ENCODE results near the gene FAM184B.

Gene FAM184B

DNA sequence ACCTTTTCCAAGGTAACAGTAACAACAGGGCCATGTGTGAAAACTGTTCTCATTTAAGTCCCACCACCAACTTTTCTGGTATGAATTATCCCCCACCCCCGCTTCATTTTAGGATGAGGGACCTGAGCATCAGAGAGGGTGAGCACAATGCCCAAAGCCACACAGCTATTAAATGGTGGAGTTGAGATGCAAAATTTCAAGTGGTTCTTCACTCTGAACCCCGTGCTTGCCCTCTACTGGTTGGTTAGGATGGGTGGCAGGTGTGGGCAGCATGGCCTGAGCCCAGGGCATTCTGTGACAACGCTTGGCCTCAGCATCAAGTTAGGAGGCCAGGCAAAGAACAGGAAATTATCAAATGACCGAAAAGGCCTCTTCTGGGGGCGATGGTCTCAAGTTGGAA, 133.5 kb downstream of the FAM184B start:
- POLR2A ChIA-PET, result no interaction called here
- CTCF ChIA-PET, result interaction anchor here (1.5 kb wide), 1 partner anchor 12 kb away, joined by 3 read pairs; no protein-coding TSS in a partner anchor

DNA sequence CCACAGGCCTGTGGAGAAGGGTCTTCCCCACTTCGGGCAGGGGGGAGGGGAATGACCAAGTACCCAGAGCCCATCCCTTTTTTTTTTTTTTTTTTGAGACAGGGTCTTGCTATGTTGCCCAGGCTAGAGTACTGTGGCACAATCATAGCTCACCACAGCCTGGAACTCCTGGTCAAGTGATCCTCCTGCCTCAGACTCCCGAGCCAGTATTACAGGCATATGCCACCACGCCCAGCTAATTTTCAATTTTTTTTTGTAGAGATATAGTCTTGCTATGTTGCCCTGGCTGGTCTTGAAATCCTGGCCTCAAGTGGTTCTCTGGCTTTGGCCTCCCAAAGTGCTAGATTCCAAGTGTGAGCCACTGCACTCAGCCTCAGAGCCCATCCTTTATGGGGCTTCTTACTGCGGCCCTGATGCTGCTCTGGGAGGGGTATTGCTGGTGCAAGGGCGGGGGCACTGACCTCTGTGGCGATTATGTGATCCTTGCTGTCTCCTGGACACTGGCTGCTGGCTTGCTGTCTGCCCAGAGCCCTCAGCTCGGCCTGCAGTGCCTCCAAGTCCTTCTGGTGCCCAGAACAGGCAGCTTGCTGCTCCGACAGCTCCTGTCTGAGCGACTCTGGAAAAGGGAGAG, 134.1 kb downstream of the FAM184B start:
- Histone ChIP-seq H3K4me3 (ENCODE audit: control insufficient read depth in 1 of 7, extremely low read depth in 1 of 7, insufficient read depth in 4 of 7, low read depth in 2 of 7, low read length in 6 of 7) (no peak overlapping the region), H3K27ac (ENCODE audit: insufficient read depth in 1 of 2, low read depth in 1 of 2, low read length in 2 of 2, poor library complexity in 1 of 2, severe bottlenecking in 2 of 2) (no peak overlapping the region), H3K4me1 (ENCODE audit: control extremely low read depth in 1 of 4, control insufficient read depth in 4 of 4, insufficient read depth in 4 of 4, low read length in 3 of 4) (no peaks in the 10 kb centered on the region), H3K36me3 (ENCODE audit: control insufficient read depth in 4 of 4, insufficient read depth in 4 of 4, low read length in 3 of 4) (no peaks in the 10 kb centered on the region), H3K9me3 (ENCODE audit: control extremely low read depth in 1 of 5, control insufficient read depth in 4 of 5, insufficient read depth in 2 of 5, low read depth in 1 of 5, low read length in 4 of 5) (peaks cover 0 to 3% (median 0%) of the 10 kb centered on the region in 5 experiments), H3K27me3 (replicated peaks in 2 of 5; ENCODE audit: control insufficient read depth in 4 of 5, insufficient read depth in 5 of 5, low read length in 4 of 5) (no peaks in the 10 kb centered on the region)
- ChIA-PET CTCF (interaction anchor here (1.5 kb wide), 1 partner anchor 11 kb away, joined by 3 read pairs; no protein-coding TSS in a partner anchor), POLR2A (no interaction called here)
- 94% methylated on average over 6 of the region's 9 CpGs for WGBS (ENCODE audit: insufficient coverage)
- DNase-seq, result no peak

More for the DNA sequence above, 133.5 kb downstream of the FAM184B start:
- Histone ChIP-seq H3K27me3 (replicated peaks in 2 of 5; ENCODE audit: control insufficient read depth in 4 of 5, insufficient read depth in 5 of 5, low read length in 4 of 5) (no peaks in the 10 kb centered on the region), H3K27ac (ENCODE audit: insufficient read depth in 1 of 2, low read depth in 1 of 2, low read length in 2 of 2, poor library complexity in 1 of 2, severe bottlenecking in 2 of 2) (no peak overlapping the region), H3K9me3 (ENCODE audit: control extremely low read depth in 1 of 5, control insufficient read depth in 4 of 5, insufficient read depth in 2 of 5, low read depth in 1 of 5, low read length in 4 of 5) (peaks cover 0 to 1% (median 0%) of the 10 kb centered on the region in 5 experiments), H3K4me1 (ENCODE audit: control extremely low read depth in 1 of 4, control insufficient read depth in 4 of 4, insufficient read depth in 4 of 4, low read length in 3 of 4) (no peaks in the 10 kb centered on the region), H3K4me3 (ENCODE audit: control insufficient read depth in 1 of 7, extremely low read depth in 1 of 7, insufficient read depth in 4 of 7, low read depth in 2 of 7, low read length in 6 of 7) (no peak overlapping the region), H3K36me3 (ENCODE audit: control insufficient read depth in 4 of 4, insufficient read depth in 4 of 4, low read length in 3 of 4) (no peaks in the 10 kb centered on the region)
- DNase-seq, result peak in 1 of 3 donors; percentile 8
- WGBS (ENCODE audit: insufficient coverage), result 93% methylated on average over 4 of the region's 5 CpGs

DNA sequence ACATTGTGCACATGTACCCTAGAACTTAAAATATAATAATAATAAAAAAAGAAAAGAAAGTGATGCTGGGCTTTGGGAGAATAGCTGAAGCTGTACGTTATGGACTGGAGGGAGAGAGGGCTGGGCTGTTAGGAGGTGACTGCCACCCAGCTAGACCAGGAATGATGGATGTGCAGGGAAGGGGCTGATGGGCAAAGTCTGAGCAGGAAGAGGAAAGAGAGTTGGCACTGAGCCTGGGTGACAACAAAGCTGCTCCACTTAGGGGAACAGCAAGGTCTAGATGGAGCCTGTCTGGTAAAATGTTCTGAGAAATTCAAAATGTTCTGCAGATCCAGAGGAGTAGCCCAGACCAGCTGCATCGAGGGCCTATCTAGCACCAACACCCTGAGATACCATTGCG, 134.7 kb downstream of the FAM184B start:
- H3K9me3 ChIP-seq (ENCODE audit: control extremely low read depth in 1 of 5, control insufficient read depth in 4 of 5, insufficient read depth in 2 of 5, low read depth in 1 of 5, low read length in 4 of 5), result peaks cover 0 to 3% (median 0%) of the 10 kb centered on the region in 5 experiments

DNA sequence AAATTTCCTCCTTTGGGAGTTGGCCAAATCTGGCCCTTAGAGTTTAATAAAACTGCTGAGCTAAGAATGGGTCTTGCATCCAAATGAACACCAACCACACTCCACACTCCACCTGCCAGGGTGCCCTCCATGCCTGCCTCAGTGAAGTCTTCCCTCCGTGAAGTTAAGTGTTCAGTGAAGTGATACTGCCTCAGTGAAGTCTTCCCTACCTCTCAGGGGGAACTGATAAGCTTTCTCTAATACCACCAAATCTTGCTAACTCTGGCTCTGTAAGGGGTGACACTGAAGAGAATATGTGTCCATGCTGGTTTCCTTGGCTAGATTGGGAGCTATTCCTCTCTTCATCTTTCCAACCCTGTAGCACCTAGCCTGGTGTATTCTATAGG, 139.0 kb downstream of the FAM184B start:
- Histone ChIP-seq H3K27ac (ENCODE audit: insufficient read depth in 1 of 2, low read depth in 1 of 2, low read length in 2 of 2, poor library complexity in 1 of 2, severe bottlenecking in 2 of 2) (no peak overlapping the region), H3K9me3 (ENCODE audit: control extremely low read depth in 1 of 5, control insufficient read depth in 4 of 5, insufficient read depth in 2 of 5, low read depth in 1 of 5, low read length in 4 of 5) (peaks cover 0 to 3% (median 0%) of the 10 kb centered on the region in 5 experiments), H3K27me3 (replicated peaks in 2 of 5; ENCODE audit: control insufficient read depth in 4 of 5, insufficient read depth in 5 of 5, low read length in 4 of 5) (no peaks in the 10 kb centered on the region), H3K4me1 (ENCODE audit: control extremely low read depth in 1 of 4, control insufficient read depth in 4 of 4, insufficient read depth in 4 of 4, low read length in 3 of 4) (no peaks in the 10 kb centered on the region), H3K36me3 (ENCODE audit: control insufficient read depth in 4 of 4, insufficient read depth in 4 of 4, low read length in 3 of 4) (peaks cover 0 to 10% (median 3%) of the 10 kb centered on the region in 4 experiments), H3K4me3 (ENCODE audit: control insufficient read depth in 1 of 7, extremely low read depth in 1 of 7, insufficient read depth in 4 of 7, low read depth in 2 of 7, low read length in 6 of 7) (no peak overlapping the region)
- DNase-seq, result no peak
- CTCF ChIA-PET, result interaction anchor here (0.7 kb wide), 1 partner anchor 95 kb away, joined by 3 read pairs; no protein-coding TSS in a partner anchor
- 100% methylated on average over 1 of the region's 1 CpG for WGBS (ENCODE audit: insufficient coverage)
- POLR2A ChIA-PET, result no interaction called here

More for the DNA sequence above, 134.7 kb downstream of the FAM184B start:
- H3K27ac ChIP-seq (ENCODE audit: insufficient read depth in 1 of 2, low read depth in 1 of 2, low read length in 2 of 2, poor library complexity in 1 of 2, severe bottlenecking in 2 of 2), result no peak overlapping the region
- no peaks in the 10 kb centered on the region for H3K27me3 ChIP-seq (replicated peaks in 2 of 5; ENCODE audit: control insufficient read depth in 4 of 5, insufficient read depth in 5 of 5, low read length in 4 of 5)
- no peak overlapping the region for H3K4me3 ChIP-seq (ENCODE audit: control insufficient read depth in 1 of 7, extremely low read depth in 1 of 7, insufficient read depth in 4 of 7, low read depth in 2 of 7, low read length in 6 of 7)
- WGBS (ENCODE audit: insufficient coverage), result 71% methylated on average over 3 of the region's 3 CpGs
- ChIA-PET CTCF (no interaction called here), POLR2A (no interaction called here)
- H3K4me1 ChIP-seq (ENCODE audit: control extremely low read depth in 1 of 4, control insufficient read depth in 4 of 4, insufficient read depth in 4 of 4, low read length in 3 of 4), result no peaks in the 10 kb centered on the region
- no peaks in the 10 kb centered on the region for H3K36me3 ChIP-seq (ENCODE audit: control insufficient read depth in 4 of 4, insufficient read depth in 4 of 4, low read length in 3 of 4)
- DNase-seq, result no peak

DNA sequence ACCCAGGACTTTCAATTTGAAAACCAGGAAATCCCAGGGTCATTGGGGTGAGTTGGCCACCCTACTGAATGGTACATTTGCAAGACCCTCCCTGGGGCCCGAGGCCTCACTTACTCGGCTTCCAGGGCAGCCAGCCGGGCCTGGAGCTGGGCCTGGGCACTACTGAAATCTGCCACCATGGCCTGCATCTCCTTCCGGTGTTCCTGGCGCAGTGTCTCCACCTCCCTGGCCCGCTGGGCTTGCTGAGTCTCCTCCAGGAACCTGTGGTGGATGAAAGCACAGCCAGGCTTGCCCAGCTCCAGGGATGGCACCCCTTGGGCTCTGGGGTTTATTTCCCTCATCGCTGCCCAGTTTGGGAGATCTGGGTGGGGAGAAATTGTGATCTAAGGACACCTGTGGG, 142.3 kb downstream of the FAM184B start:
- no peak overlapping the region for H3K4me3 ChIP-seq (ENCODE audit: control insufficient read depth in 1 of 7, extremely low read depth in 1 of 7, insufficient read depth in 4 of 7, low read depth in 2 of 7, low read length in 6 of 7)
- H3K27me3 ChIP-seq (replicated peaks in 2 of 5; ENCODE audit: control insufficient read depth in 4 of 5, insufficient read depth in 5 of 5, low read length in 4 of 5), result no peaks in the 10 kb centered on the region
- no peak overlapping the region for H3K27ac ChIP-seq (ENCODE audit: insufficient read depth in 1 of 2, low read depth in 1 of 2, low read length in 2 of 2, poor library complexity in 1 of 2, severe bottlenecking in 2 of 2)
- WGBS (ENCODE audit: insufficient coverage), result 84% methylated on average over 7 of the region's 7 CpGs
- DNase-seq, result no peak
- ChIA-PET CTCF (interaction anchor here (0.6 to 4.5 kb wide), 5 partner anchors 14 to 158 kb away, joined by 3 to 37 read pairs (median 3); no protein-coding TSS in a partner anchor), POLR2A (no interaction called here)
- peaks cover 6 to 20% (median 14%) of the 10 kb centered on the region in 4 experiments for H3K36me3 ChIP-seq (ENCODE audit: control insufficient read depth in 4 of 4, insufficient read depth in 4 of 4, low read length in 3 of 4)
- no peaks in the 10 kb centered on the region for H3K4me1 ChIP-seq (ENCODE audit: control extremely low read depth in 1 of 4, control insufficient read depth in 4 of 4, insufficient read depth in 4 of 4, low read length in 3 of 4)
- H3K9me3 ChIP-seq (ENCODE audit: control extremely low read depth in 1 of 5, control insufficient read depth in 4 of 5, insufficient read depth in 2 of 5, low read depth in 1 of 5, low read length in 4 of 5), result peaks cover 0 to 3% (median 0%) of the 10 kb centered on the region in 5 experiments

DNA sequence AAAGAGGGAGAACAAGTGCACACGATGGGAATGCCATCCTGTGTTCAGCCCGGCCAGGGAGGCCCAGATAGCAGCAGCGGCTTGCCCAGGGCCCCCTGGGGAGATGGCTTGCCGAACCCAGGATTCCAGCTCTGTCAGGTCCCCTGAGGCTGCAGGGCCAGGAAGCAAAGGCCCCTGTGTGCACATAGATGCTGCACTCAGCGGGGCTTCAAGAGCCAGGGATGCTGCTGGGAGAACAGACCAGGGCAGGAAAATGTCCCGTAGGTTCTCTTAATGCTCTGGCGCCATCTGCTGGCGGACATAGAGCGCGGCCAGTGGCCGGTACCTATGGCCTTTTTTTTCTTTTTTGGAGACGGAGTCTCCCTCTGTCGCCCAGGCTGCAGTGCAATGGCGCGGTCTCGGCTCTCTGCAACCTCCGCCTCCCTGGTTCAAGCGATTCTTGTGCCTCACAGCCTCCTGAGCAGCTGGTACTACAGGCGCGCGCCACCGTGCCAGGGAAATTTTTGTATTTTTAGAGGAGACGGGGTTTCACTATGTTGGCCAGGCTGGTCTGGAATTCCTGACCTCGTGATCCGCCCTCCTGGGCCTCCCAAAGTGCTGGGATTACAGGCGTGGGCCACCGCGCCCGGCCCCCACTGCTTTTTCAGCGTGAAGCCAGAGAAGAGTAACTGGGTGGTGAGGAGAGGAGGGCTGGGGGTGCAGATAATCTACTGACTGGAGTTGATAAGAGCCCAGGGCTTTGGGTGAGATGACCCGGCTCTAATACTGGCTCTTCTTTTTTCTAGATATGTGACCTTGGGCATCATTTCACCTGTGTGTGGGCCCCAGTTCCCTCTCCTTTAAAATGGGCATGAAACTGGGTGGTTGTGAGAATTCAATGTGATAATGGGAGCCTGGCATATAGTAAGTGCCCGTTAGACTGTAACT, 144.5 kb downstream of the FAM184B start:
- Histone ChIP-seq H3K4me1 (ENCODE audit: control extremely low read depth in 1 of 4, control insufficient read depth in 4 of 4, insufficient read depth in 4 of 4, low read length in 3 of 4) (no peaks in the 10 kb centered on the region), H3K36me3 (ENCODE audit: control insufficient read depth in 4 of 4, insufficient read depth in 4 of 4, low read length in 3 of 4) (peaks cover 14 to 41% (median 29%) of the 10 kb centered on the region in 4 experiments), H3K27ac (ENCODE audit: insufficient read depth in 1 of 2, low read depth in 1 of 2, low read length in 2 of 2, poor library complexity in 1 of 2, severe bottlenecking in 2 of 2) (no peak overlapping the region), H3K27me3 (replicated peaks in 2 of 5; ENCODE audit: control insufficient read depth in 4 of 5, insufficient read depth in 5 of 5, low read length in 4 of 5) (no peaks in the 10 kb centered on the region), H3K9me3 (ENCODE audit: control extremely low read depth in 1 of 5, control insufficient read depth in 4 of 5, insufficient read depth in 2 of 5, low read depth in 1 of 5, low read length in 4 of 5) (no peaks in the 10 kb centered on the region), H3K4me3 (ENCODE audit: control insufficient read depth in 1 of 7, extremely low read depth in 1 of 7, insufficient read depth in 4 of 7, low read depth in 2 of 7, low read length in 6 of 7) (no peak overlapping the region)
- ChIA-PET CTCF (interaction anchor here (0.7 to 4.5 kb wide), 15 partner anchors 11 to 617 kb away, joined by 3 to 37 read pairs (median 4); partner anchors contain the start of gene MED28), POLR2A (interaction anchor here (0.6 to 1.0 kb wide), 2 partner anchors 88 to 165 kb away, joined by 3 to 4 read pairs; no protein-coding TSS in a partner anchor)
- WGBS (ENCODE audit: insufficient coverage), result 69% methylated on average over 23 of the region's 32 CpGs
- peak; percentile 63 to 79 (median 71) for DNase-seq
